ENCODE measurements around the gene OR9Q1.

- TF ChIP-seq POLR2AphosphoS5 (IDR thresholded peaks at IDR 0.05) (no peak), CTCF (IDR thresholded peaks at IDR 0.05) (no peak)
Measured at GRCh38 chr11:58034471-58034870, 10.8 kb downstream of the OR9Q1 start.

All from transverse colon (tissue), 4 donors.